Measurements from ENCODE around the gene MUC20.
"Not testable (repeated sequence)": the region's sequence is repeated elsewhere in the genome, so short reads cannot be mapped to it uniquely, and the experiment has no call there.

MUC20 gene

GRCh38 chr3:195732940-195733339 is 12.2 kb downstream of the MUC20 start:
- no peak for DNase-seq

DNA sequence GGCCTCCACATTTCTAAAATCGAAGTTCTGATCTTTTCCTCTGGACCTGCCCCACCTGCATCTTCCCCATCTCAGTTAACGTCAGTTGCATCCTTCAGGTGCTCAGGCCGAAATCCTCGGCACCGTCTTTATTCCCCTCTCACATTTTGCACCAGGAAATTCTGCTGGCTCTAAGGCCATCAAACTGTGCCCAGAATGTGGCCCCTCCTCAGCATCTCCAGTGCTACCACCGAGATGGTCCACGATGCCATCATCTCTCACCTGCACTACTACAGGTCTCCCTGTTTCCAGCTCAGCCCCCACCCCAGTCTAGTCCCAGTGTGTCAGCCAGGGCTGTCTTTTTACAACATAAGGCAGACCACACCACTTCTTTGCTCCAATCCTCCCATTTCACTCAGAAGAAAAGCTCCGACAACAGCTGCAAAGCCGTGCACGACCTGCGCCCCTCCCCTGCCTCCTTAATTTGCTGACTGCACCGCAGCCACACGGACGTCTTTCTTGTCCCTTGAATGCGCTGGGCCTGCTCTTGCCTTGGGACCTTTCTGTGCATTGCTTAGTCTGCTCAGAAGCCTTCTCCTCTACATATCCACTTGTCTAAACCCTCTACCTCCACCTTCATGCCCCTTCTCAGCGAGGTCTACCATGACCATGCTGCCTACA is 14.4 kb downstream of the MUC20 start:
- DNase-seq = no peak

- DNase-seq = no peak
Observed at GRCh38 chr3:195736866-195737490, 16.2 kb downstream of the MUC20 start.

- not testable (repeated sequence) for DNase-seq
Observed at GRCh38 chr3:195737782-195738181, 17.0 kb downstream of the MUC20 start.

DNA sequence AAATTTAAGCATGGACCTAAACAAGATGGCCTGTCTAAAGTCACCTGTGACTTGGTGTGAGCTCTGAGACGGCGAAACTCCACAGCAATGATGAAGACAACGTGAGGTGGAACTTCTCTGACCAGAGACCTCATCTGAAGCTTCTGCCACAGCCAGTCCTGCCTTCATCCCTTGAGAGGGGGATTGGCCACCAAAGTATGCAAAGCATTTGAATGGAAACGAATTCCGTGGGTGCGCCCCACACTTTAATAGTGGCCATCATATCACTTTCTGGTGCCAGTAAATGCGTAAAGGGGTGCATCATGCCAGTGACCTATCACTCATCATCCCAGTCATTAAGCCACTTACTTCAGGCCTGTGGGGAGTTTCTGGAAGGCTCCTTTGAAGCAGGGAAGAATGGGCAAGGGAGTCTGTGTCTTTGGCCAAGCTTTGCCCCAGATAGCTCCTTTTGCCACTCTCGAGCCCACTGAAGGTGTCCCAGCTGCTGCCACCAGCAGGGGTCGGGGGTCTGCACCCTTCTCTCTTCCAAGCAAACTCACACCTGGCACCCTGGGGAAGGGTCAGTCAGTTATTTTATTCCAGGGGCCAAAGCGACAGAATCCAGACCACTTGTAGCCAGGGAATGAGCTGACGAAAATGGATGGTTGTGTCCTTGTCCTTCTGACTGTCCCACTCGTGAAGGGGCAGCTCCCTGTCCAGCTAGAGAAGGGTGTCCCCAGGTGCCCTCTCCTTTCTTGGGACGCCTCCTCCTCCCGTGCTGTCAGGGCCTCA is 17.7 kb downstream of the MUC20 start:
- no peak for DNase-seq

- DNase-seq = no peak
Observed at GRCh38 chr3:195739561-195740111, 18.9 kb downstream of the MUC20 start.

- no peak for DNase-seq
Observed at GRCh38 chr3:195744437-195744836, 23.7 kb downstream of the MUC20 start.

DNA sequence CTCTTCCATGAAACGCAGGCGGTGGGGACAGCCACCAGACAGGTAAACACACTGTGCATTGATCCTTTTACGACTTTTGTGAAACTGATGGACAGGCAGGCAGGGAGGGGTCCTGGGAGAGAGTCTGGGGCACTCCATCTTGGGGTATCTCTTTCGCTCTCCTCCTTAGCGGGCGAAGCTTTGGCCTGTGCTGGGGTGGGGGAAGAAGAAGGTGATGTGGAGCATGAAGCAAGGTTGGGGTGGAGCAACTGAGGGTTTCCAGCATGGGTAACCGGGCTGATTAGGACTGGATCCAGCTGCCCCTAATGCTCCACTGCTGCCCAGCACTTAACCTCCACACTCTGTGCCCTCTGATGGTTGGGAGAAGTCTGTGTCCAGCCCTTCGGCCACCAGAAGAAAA is 25.6 kb downstream of the MUC20 start:
- no peak for DNase-seq

DNA sequence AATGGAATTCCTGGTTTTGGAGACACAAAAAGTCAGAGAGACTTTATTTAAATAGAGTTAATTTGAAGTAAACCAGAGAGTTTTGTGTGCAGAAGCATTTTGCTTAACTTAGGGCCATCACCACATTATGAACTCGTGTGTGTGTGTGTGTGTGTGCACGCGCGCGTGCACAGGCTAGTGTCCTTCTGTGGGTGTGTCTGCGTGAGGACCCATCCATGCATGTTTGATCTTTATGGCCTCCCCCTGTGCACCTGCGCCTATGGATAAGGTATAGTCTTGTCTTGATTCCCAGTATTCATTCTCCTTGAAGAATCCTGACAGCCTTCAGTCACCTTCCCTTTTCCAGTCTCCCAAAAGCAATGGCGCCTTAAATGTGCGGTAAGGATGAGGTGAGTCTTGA is 26.0 kb downstream of the MUC20 start:
- DNase-seq = no peak

GRCh38 chr3:195748661-195749060 is 27.9 kb downstream of the MUC20 start:
- no peak for DNase-seq

DNA sequence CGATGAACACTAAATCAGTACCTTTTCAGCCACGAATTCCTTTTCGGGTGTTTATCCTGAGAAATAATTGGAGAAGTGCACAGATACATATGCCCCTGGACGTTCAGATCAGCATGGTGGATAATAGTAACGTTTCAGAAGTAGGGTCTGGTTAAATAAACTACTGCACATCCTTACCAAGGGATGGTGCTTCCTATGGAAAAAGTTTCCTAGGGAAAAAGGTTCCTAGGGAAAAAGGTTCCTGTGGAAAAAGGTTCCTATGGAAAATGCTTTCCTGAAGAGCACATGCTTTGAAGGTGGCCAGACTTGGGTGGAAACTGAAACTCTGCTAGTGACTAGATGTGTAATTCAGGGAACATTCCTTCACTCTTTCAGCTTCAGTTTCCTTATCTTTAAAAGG is 28.3 kb downstream of the MUC20 start:
- DNase-seq = not testable (repeated sequence)

DNA sequence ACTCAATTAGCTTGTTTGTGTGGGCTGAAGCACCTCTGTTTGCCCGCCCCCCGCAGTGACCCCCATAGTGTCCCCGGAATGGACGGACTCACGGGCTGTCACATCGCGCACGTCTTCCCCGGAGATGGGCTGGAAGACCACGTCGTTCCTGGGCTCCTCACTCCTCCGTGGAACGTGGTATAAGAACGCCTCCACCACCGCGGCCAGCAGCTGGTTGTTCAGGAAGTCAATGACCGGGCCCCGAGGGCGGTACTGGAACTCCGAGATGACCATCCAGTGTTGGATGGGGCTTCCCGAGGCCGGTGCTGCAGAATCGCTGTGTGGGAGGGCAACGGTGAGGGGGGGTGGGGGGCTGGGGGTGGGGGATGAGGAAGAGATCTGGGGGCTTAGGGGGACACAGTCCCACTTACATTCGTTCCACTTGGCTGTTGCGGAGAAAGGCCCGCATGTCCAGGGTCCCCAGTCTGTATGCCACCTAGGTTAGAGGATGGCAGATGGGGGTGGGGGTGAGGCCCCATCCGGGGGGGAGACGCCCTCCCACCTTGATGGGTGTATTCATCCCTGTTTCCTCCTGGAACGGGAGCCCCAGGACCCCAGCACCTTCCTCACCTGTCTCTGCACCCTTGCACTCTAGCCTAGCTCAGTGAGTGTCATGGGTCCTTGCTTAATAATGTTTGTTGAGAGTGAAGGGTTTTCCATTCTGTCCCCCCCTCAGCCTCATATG is 30.2 kb downstream of the MUC20 start:
- DNase-seq = no peak

DNA sequence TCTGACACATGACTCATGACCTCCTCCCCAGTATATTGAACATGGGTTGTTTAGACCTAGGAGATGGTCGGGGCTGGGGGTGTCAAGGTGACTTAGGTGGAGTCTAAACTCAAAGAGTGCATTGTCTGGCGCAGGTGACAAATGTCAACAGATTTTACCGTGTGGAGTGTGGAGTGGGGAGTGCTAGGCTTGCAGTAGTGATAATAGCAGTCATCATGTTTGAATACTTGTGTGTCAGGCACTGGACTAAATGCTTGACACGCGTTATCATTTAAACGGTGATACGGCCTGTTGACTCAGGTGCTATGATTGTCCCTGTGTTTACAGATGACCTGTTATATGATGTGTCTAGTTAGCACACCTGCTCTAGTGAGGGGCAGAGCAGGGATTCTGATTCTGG is 30.8 kb downstream of the MUC20 start:
- no peak for DNase-seq

DNA sequence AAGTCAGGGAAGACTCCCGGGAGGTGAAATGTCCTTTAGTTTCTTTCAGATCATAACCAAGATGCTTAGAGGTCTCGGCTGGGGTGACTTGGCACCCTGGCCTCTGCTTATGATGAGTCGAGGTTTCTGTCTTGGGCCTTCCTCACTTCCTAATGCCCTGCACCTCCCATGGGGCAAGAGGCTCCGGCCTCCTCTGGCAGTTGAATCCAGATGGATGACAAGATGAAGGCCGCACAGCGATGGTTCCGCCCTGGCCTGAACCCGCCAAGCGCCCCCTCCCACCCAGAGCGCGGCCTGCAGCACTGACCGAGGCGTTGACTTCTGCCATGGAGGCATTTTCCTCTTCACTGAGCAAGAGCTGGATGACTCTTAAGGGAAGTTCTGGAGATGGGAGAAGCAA is 31.3 kb downstream of the MUC20 start:
- no peak for DNase-seq

DNA sequence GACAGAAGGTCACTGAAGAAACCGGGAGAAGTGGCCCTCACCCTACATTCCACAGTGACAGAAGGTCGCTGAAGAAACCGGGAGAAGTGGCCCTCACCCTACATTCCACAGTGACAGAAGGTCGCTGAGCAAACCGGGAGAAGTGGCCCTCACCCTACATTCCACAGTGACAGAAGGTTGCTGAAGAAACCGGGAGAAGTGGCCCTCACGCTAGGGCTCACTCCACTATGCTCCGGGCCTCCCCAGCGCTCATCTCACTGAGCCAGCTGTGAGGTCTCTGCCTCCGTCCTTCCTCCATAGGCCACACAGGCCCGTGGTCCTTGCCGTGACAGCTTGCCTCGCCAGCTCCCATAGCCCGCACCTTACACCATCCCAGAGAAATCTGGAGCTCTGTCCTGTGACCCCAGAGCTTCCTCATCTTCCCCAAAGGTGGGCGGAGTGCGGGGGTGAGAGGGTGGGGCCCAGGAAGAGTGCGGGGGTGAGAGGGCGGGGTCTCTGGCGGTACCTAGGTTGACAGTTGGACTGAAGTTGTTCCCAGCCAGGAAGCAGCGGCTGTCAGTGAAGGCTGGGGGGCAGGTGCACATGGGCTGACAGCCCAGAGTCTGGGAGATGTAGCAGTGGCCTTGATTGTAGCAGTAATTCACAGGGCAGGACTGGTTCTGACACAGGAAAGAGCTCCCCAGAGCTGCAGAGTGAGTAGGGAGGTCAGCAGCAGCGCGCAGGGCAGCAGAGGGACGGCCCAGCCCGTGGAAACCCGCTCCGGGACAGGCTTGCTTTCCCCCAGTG is 32.0 kb downstream of the MUC20 start:
- DNase-seq = no peak

GRCh38 chr3:195753581-195753980 is 32.8 kb downstream of the MUC20 start:
- DNase-seq = no peak

DNA sequence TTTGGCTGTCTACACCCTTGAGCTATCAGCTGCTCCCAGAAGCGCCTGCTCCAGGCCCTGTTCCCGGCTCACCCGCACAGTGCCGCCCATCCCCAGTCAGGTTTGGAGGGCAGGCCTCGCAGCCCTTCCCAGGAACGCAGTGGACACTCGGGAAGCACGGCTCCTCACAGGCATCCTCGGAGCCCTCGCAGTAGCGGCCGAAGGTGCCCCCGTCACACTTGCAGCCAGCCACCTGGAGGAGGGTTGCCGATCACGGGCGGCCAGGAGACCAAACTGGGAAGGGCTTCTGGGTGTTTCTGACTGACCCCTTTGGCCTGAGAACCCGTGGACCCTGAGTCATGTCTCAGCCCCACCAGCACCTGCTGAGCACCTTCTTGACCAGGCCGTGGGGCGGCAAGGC is 33.4 kb downstream of the MUC20 start:
- no peak for DNase-seq

- DNase-seq = no peak
Observed at GRCh38 chr3:195754906-195755305, 34.1 kb downstream of the MUC20 start.

DNA sequence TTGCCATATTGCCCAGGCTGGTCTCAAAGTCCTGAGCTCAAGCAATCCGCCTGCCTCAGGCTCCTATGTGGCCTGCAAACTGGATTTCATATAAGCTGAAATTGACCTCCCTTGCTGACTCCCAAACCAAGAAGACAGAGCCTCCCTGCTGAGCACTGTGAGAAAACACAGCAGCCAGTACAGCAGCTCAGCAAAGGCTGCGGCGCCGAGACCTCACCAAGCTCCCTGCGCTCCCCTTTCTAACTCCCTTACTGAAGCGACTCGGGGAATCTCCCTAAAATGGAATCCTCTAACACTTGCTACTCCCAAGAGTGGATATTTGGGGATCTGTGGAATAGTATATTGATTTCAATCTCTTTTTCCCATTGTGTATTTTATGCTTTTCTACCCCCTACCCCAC is 34.6 kb downstream of the MUC20 start:
- DNase-seq = no peak

- DNase-seq = no peak
Observed at GRCh38 chr3:195755791-195756676, 35.3 kb downstream of the MUC20 start.

DNA sequence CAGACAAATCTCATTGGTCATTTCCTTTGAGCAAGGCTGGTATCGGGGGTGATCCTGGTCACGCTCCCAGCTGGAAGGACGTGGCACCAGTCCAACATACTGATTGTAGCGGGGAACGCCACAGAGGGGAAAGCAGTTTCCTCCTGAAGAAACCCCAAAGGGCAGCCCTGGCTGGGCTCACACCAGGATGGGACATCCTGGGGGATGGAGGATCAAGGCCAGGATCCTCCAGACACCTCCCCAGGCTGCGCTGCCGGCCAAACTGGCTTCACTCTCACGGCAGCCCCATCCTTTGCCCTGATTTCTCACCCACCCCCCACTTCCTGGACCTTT is 36.6 kb downstream of the MUC20 start:
- DNase-seq = no peak

DNA sequence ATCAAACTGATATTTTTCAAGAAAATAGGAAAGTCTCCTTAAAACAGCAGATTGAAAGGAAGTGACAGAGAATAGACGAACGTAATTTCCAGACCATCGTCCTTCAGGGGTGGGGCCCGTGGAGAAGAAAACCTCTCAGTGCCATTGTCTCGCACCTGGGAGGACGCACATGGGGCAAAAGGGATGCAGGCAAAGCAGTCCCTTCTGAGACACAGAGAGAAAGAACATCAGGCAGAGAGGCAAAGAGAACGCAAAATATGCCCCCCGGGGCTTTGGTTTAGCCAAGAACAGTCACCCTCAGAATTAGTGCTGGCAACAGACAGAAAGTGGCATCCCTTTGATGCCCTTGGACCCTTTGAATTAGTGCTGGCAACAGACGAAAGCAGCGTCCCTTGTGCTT is 37.0 kb downstream of the MUC20 start:
- no peak for DNase-seq
